IPS DF 6.9 (cell line): ENCODE data around the gene RPS21.

Experiments used
- DNase-seq: peaks from one replicate; pipeline ENCODE4 v3.0.0-alpha.2; 2013; ENCODE audit warnings: low read depth, low spot score
- H3K27ac ChIP-seq: one replicate; pipeline ENCODE4 v1.5.1; 2013; ENCODE audit warnings: low read length, control low read depth
- H3K27me3 ChIP-seq: 2 replicates; pipeline ENCODE4 v1.6.1; 2013; ENCODE audit warnings: mild to moderate bottlenecking, low read length; ENCODE audit not compliant: control insufficient read depth, insufficient read depth
- H3K36me3 ChIP-seq: 2 replicates; pipeline ENCODE4 v1.6.1; 2013; ENCODE audit warnings: low read length; ENCODE audit not compliant: control insufficient read depth, insufficient read depth
- H3K4me1 ChIP-seq: 2 replicates; pipeline ENCODE4 v1.6.1; 2013; ENCODE audit warnings: low read length; ENCODE audit not compliant: control insufficient read depth, insufficient read depth
- H3K4me3 ChIP-seq: 2 replicates; pipeline ENCODE4 v1.5.1; 2013; ENCODE audit warnings: mild to moderate bottlenecking, low read length
- H3K9me3 ChIP-seq: 2 replicates; pipeline ENCODE4 v1.6.1; 2013; ENCODE audit warnings: low read length, inconsistent platforms; ENCODE audit not compliant: control insufficient read depth, insufficient read depth
- WGBS: extraction: QIAGEN DNeasy Blood & Tissue Kit; methylation state at CpG from one replicate; pipeline ENCODE4 v1.1.7; 2013; ENCODE audit warnings: mixed read lengths, missing lambda C conversion rate; ENCODE audit not compliant: insufficient read length, insufficient coverage; 5-methylcytosine and 5-hydroxymethylcytosine counted together

Gene RPS21

GRCh38 chr20:62408055-62408454 lies 21.2 kb downstream of the RPS21 start:
- no peaks in the 10 kb centered on the region for H3K4me1 ChIP-seq
- no peaks in the 10 kb centered on the region for H3K9me3 ChIP-seq
- H3K27ac ChIP-seq: no peak overlapping the region
- no CpG with 5 or more reads among the region's 15 CpGs for WGBS
- no peaks in the 10 kb centered on the region; the same call in 1 of the 2 replicates for H3K36me3 ChIP-seq
- no peak for DNase-seq
- no peaks in the 10 kb centered on the region for H3K27me3 ChIP-seq
- no peak overlapping the region for H3K4me3 ChIP-seq

- no peaks in the 10 kb centered on the region for H3K4me1 ChIP-seq
- no peak overlapping the region for H3K4me3 ChIP-seq
- no peak for DNase-seq
- H3K27me3 ChIP-seq: no peaks in the 10 kb centered on the region
- no CpG with 5 or more reads among the region's 12 CpGs for WGBS
- H3K36me3 ChIP-seq: no peaks in the 10 kb centered on the region; the same call in 1 of the 2 replicates
- no peaks in the 10 kb centered on the region for H3K9me3 ChIP-seq
- no peak overlapping the region for H3K27ac ChIP-seq
These were observed 21.7 kb downstream of the RPS21 start for GRCh38 chr20:62408640-62409039.

GRCh38 chr20:62409086-62409853 lies 22.4 kb downstream of the RPS21 start:
- no CpG with 5 or more reads among the region's 12 CpGs for WGBS

GRCh38 chr20:62409931-62410745 lies 23.2 kb downstream of the RPS21 start:
- Histone ChIP-seq H3K4me3 (no peak overlapping the region), H3K36me3 (no peaks in the 10 kb centered on the region), H3K27ac (no peak overlapping the region), H3K27me3 (no peaks in the 10 kb centered on the region), H3K9me3 (no peaks in the 10 kb centered on the region), H3K4me1 (no peaks in the 10 kb centered on the region; the same call in 1 of the 2 replicates)
- no peak for DNase-seq
- WGBS: no CpG with 5 or more reads among the region's 30 CpGs

More at GRCh38 chr20:62409086-62409853, 22.4 kb downstream of the RPS21 start:
- no peak for DNase-seq
- H3K27me3 ChIP-seq: no peaks in the 10 kb centered on the region
- no peaks in the 10 kb centered on the region for H3K9me3 ChIP-seq
- no peaks in the 10 kb centered on the region; the same call in 1 of the 2 replicates for H3K36me3 ChIP-seq
- H3K4me1 ChIP-seq: no peaks in the 10 kb centered on the region
- no peak overlapping the region for H3K4me3 ChIP-seq
- no peak overlapping the region for H3K27ac ChIP-seq

- H3K4me1 ChIP-seq: no peaks in the 10 kb centered on the region; the same call in 1 of the 2 replicates
- no peak overlapping the region for H3K27ac ChIP-seq
- no peaks in the 10 kb centered on the region for H3K36me3 ChIP-seq
- no peak for DNase-seq
- no peaks in the 10 kb centered on the region for H3K27me3 ChIP-seq
- H3K9me3 ChIP-seq: no peaks in the 10 kb centered on the region
- WGBS: no CpG with 5 or more reads among the region's 19 CpGs
- H3K4me3 ChIP-seq: no peak overlapping the region
These were observed 24.0 kb downstream of the RPS21 start for GRCh38 chr20:62410746-62411478.

- Histone ChIP-seq H3K27me3 (no peaks in the 10 kb centered on the region), H3K4me1 (no peaks in the 10 kb centered on the region; the same call in 1 of the 2 replicates), H3K9me3 (no peaks in the 10 kb centered on the region), H3K36me3 (no peaks in the 10 kb centered on the region), H3K4me3 (no peak overlapping the region), H3K27ac (no peak overlapping the region)
- DNase-seq: no peak
- WGBS: no CpG with 5 or more reads among the region's 24 CpGs
These were observed 24.7 kb downstream of the RPS21 start for GRCh38 chr20:62411479-62412193.

GRCh38 chr20:62412194-62413024 lies 25.5 kb downstream of the RPS21 start:
- Histone ChIP-seq H3K27me3 (no peaks in the 10 kb centered on the region), H3K9me3 (no peaks in the 10 kb centered on the region), H3K4me3 (no peak overlapping the region), H3K36me3 (no peaks in the 10 kb centered on the region), H3K4me1 (no peaks in the 10 kb centered on the region; the same call in 1 of the 2 replicates), H3K27ac (no peak overlapping the region)
- DNase-seq: no peak
- WGBS: no CpG with 5 or more reads among the region's 22 CpGs

- Histone ChIP-seq H3K4me3 (no peak overlapping the region), H3K27me3 (no peaks in the 10 kb centered on the region), H3K27ac (no peak overlapping the region), H3K9me3 (no peaks in the 10 kb centered on the region), H3K4me1 (no peaks in the 10 kb centered on the region; the same call in 1 of the 2 replicates), H3K36me3 (no peaks in the 10 kb centered on the region)
- no CpG with 5 or more reads among the region's 11 CpGs for WGBS
- DNase-seq: no peak
These were observed 26.2 kb downstream of the RPS21 start for GRCh38 chr20:62413025-62413570.

- no peaks in the 10 kb centered on the region for H3K27me3 ChIP-seq
- WGBS: no CpG with 5 or more reads among the region's 22 CpGs
- no peaks in the 10 kb centered on the region for H3K9me3 ChIP-seq
- no peak overlapping the region for H3K4me3 ChIP-seq
- no peaks in the 10 kb centered on the region for H3K36me3 ChIP-seq
- H3K4me1 ChIP-seq: no peaks in the 10 kb centered on the region; the same call in 1 of the 2 replicates
- DNase-seq: no peak
- H3K27ac ChIP-seq: no peak overlapping the region
These were observed 27.1 kb downstream of the RPS21 start for GRCh38 chr20:62413896-62414481.
